HEK293T (cell line): Measurements from ENCODE around the gene LYPLA2.
"Not testable (repeated sequence)": the region's sequence is repeated elsewhere in the genome, so short reads cannot be mapped to it uniquely, and the experiment has no call there.

Experiments used
- ARNT ChIP-seq: fragments of 450-650 bp; IDR thresholded peaks from 2 replicates; pipeline ENCODE4 v1.6.1; 2017; ENCODE audit warnings: mild to moderate bottlenecking
- BHLHE40 ChIP-seq: fragments of 450-650 bp; IDR thresholded peaks from 2 replicates; pipeline ENCODE4 v1.6.1; 2016; ENCODE audit warnings: mild to moderate bottlenecking, moderate library complexity, borderline replicate concordance
- CTBP1 ChIP-seq: fragments of 450-650 bp; IDR thresholded peaks from 2 replicates; pipeline ENCODE4 v1.6.1; 2016; ENCODE audit warnings: borderline replicate concordance
- ELF4 ChIP-seq: fragments of 450-650 bp; IDR thresholded peaks from 2 replicates; pipeline ENCODE4 v1.6.1; 2017; ENCODE audit warnings: antibody characterized with exemption
- FOXA1 ChIP-seq: fragments of 450-650 bp; IDR thresholded peaks from 2 replicates; pipeline ENCODE4 v1.6.1; 2016; ENCODE audit warnings: mild to moderate bottlenecking
- FOXM1 ChIP-seq: fragments of 450-650 bp; IDR thresholded peaks from 2 replicates; pipeline ENCODE4 v1.6.1; 2017; ENCODE audit warnings: mild to moderate bottlenecking, borderline replicate concordance
- HDGF ChIP-seq: fragments of 450-650 bp; IDR thresholded peaks from 2 replicates; pipeline ENCODE4 v1.6.1; 2017; ENCODE audit warnings: antibody characterized with exemption, borderline replicate concordance
- LEF1 ChIP-seq: fragments of 450-650 bp; IDR thresholded peaks from 2 replicates; pipeline ENCODE4 v1.6.1; 2017; ENCODE audit warnings: mild to moderate bottlenecking, borderline replicate concordance
- NFRKB ChIP-seq: fragments of 450-650 bp; IDR thresholded peaks from 2 replicates; pipeline ENCODE4 v1.6.1; 2016; ENCODE audit warnings: mild to moderate bottlenecking, moderate library complexity
- PKNOX1 ChIP-seq: fragments of 450-650 bp; IDR thresholded peaks from 2 replicates; pipeline ENCODE4 v1.6.1; 2016
- SP1 ChIP-seq: fragments of 450-650 bp; IDR thresholded peaks from 2 replicates; pipeline ENCODE4 v1.6.1; 2017
- SUZ12 ChIP-seq: fragments of 450-650 bp; IDR thresholded peaks from 2 replicates; pipeline ENCODE4 v1.6.1; 2016; ENCODE audit warnings: mild to moderate bottlenecking
- TARDBP ChIP-seq: fragments of 450-650 bp; IDR thresholded peaks from 2 replicates; pipeline ENCODE4 v1.6.1; 2016
- ZNF384 ChIP-seq: fragments of 450-650 bp; IDR thresholded peaks from 2 replicates; pipeline ENCODE4 v1.6.1; 2016

GRCh38 chr1:23794732-23795182 is 3.8 kb downstream of the LYPLA2 start:
- TF ChIP-seq ELF4, SP1, FOXA1, BHLHE40, ZNF384, ARNT, TARDBP, FOXM1, HDGF, CTBP1, PKNOX1, NFRKB, LEF1, SUZ12: not testable (repeated sequence)
